ENCODE results near the gene ECT2. TPM values are rescaled to one million over a fixed set of nuclear protein-coding genes. Genes with fewer than 3 reads are reported as not detected.

Gene ECT2
- total RNA-seq, 1 experiment from 2014 or later: 145 TPM

GRCh38 chr3:172746475-172746874, 4.1 kb upstream of the ECT2 start:
- CTCF ChIA-PET: no interaction called here
- POLR2A ChIA-PET (ENCODE audit: unreplicated experiment): no interaction called here
- DNase-seq: peak in 1 of 2 experiments; percentile 54
- Histone ChIP-seq H3K36me3 (ENCODE audit: low read depth) (no peaks in the 10 kb centered on the region), H3K9me2 (ENCODE audit: insufficient read depth) (no peaks in the 10 kb centered on the region), H3K9me3 (ENCODE audit: insufficient read depth, low read depth) (no peaks in the 10 kb centered on the region), H2AFZ (peak overlapping the region; percentile 21; the same call in 1 of the 2 replicates), H3K27ac (peak overlapping the region; percentile 7; the same call in 1 of the 2 replicates), H3K4me2 (peak overlapping the region; percentile 23), H3K4me1 (replicated peaks; ENCODE audit: insufficient read depth) (peaks cover 43% of the 10 kb centered on the region), H3K27me3 (ENCODE audit: insufficient read depth, low read depth) (no peaks in the 10 kb centered on the region), H4K20me1 (ENCODE audit: insufficient read depth) (no peaks in the 10 kb centered on the region), H3F3A (ENCODE audit: insufficient read depth, low read depth) (peaks cover 26% of the 10 kb centered on the region), H3K4me3 (no peak overlapping the region), H3K79me2 (ENCODE audit: low read depth) (peaks cover 7% of the 10 kb centered on the region)
- no TSS peak for BruUV-seq (replicated peaks)
- intact Hi-C loops (cut with micrococcal nuclease; ENCODE audit: unreplicated experiment): no loop called here
- no peak for TF ChIP-seq EZH2 (IDR thresholded peaks at IDR 0.05; ENCODE audit: low read depth)
- TF ChIP-seq, protein P1, sequence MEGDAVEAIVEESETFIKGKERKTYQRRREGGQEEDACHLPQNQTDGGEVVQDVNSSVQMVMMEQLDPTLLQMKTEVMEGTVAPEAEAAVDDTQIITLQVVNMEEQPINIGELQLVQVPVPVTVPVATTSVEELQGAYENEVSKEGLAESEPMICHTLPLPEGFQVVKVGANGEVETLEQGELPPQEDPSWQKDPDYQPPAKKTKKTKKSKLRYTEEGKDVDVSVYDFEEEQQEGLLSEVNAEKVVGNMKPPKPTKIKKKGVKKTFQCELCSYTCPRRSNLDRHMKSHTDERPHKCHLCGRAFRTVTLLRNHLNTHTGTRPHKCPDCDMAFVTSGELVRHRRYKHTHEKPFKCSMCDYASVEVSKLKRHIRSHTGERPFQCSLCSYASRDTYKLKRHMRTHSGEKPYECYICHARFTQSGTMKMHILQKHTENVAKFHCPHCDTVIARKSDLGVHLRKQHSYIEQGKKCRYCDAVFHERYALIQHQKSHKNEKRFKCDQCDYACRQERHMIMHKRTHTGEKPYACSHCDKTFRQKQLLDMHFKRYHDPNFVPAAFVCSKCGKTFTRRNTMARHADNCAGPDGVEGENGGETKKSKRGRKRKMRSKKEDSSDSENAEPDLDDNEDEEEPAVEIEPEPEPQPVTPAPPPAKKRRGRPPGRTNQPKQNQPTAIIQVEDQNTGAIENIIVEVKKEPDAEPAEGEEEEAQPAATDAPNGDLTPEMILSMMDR (conservative IDR thresholded peaks at IDR 0.05): no peak

GRCh38 chr3:172749230-172749965, 1.1 kb upstream of the ECT2 start:
- CTCF ChIA-PET: interaction anchor here (0.5 to 3.3 kb wide), 13 partner anchors 22 to 1165 kb away, joined by 3 to 40 read pairs (median 5); partner anchors contain the start of gene NCEH1
- no TSS peak for BruUV-seq (replicated peaks)
- Histone ChIP-seq H3F3A (ENCODE audit: insufficient read depth, low read depth) (peaks cover 26% of the 10 kb centered on the region), H3K4me1 (replicated peaks; ENCODE audit: insufficient read depth) (peaks cover 72% of the 10 kb centered on the region), H3K36me3 (ENCODE audit: low read depth) (peaks cover 17% of the 10 kb centered on the region), H4K20me1 (ENCODE audit: insufficient read depth) (no peaks in the 10 kb centered on the region), H3K9me2 (ENCODE audit: insufficient read depth) (no peaks in the 10 kb centered on the region), H3K27ac (peak overlapping the region; percentile 98), H3K4me2 (peak overlapping the region; percentile 86), H3K27me3 (ENCODE audit: insufficient read depth, low read depth) (no peaks in the 10 kb centered on the region), H2AFZ (0 out of 2 replicates have a peak overlapping the region, but pooled peaks have one; percentile 2), H3K9me3 (ENCODE audit: insufficient read depth, low read depth) (no peaks in the 10 kb centered on the region), H3K79me2 (ENCODE audit: low read depth) (peaks cover 36% of the 10 kb centered on the region), H3K4me3 (peak overlapping the region; percentile 61)
- intact Hi-C loops (cut with micrococcal nuclease; ENCODE audit: unreplicated experiment): no loop called here
- TF ChIP-seq, protein P1 (conservative IDR thresholded peaks at IDR 0.05): no peak
- no peak for TF ChIP-seq EZH2 (IDR thresholded peaks at IDR 0.05; ENCODE audit: low read depth)
- DNase-seq: peak; percentile 69 to 96
- POLR2A ChIA-PET (ENCODE audit: unreplicated experiment): interaction anchor here (0.5 to 1.3 kb wide), 17 partner anchors 20 to 1787 kb away, joined by 3 to 25 read pairs (median 5); partner anchors contain the start of gene NCEH1

DNA sequence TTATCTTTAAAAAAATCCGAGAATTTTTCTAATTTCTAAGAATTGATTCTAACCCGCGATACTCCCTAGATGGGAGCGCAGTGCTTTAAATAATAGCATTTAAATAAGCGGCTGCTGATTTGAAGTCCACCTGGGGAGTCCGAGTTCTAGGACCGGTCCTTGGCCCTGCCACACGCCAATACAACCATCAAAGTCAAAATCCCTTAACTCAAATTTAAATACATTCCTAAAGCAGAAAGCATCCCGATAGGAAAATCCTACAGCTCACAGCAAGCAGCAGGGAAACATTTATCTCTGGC, 508 bp upstream of the ECT2 start:
- H3K9me2 ChIP-seq (ENCODE audit: insufficient read depth): no peaks in the 10 kb centered on the region
- H2AFZ ChIP-seq: no peak overlapping the region
- H3K4me2 ChIP-seq: peak overlapping the region; percentile 86
- BruUV-seq (replicated peaks): no TSS peak
- H4K20me1 ChIP-seq (ENCODE audit: insufficient read depth): no peaks in the 10 kb centered on the region
- peak overlapping the region; percentile 98 for H3K27ac ChIP-seq
- peaks cover 26% of the 10 kb centered on the region for H3F3A ChIP-seq (ENCODE audit: insufficient read depth, low read depth)
- H3K27me3 ChIP-seq (ENCODE audit: insufficient read depth, low read depth): no peaks in the 10 kb centered on the region
- no peak for TF ChIP-seq EZH2 (IDR thresholded peaks at IDR 0.05; ENCODE audit: low read depth)
- TF ChIP-seq, protein P1 (conservative IDR thresholded peaks at IDR 0.05): no peak
- H3K9me3 ChIP-seq (ENCODE audit: insufficient read depth, low read depth): no peaks in the 10 kb centered on the region
- peaks cover 74% of the 10 kb centered on the region for H3K4me1 ChIP-seq (replicated peaks; ENCODE audit: insufficient read depth)
- intact Hi-C loops (cut with micrococcal nuclease; ENCODE audit: unreplicated experiment): loop anchor here (1.0 to 5.0 kb wide), 13 partner anchors 28 to 1293 kb away; partner anchors contain the start of gene NCEH1
- ChIA-PET POLR2A (ENCODE audit: unreplicated experiment) (interaction anchor here (0.6 to 1.3 kb wide), 22 partner anchors 19 to 1829 kb away, joined by 3 to 25 read pairs (median 6); partner anchors contain the start of gene NCEH1), CTCF (interaction anchor here (0.5 to 3.3 kb wide), 20 partner anchors 21 to 1166 kb away, joined by 3 to 40 read pairs (median 3); partner anchors contain the start of gene NCEH1)
- peaks cover 23% of the 10 kb centered on the region for H3K36me3 ChIP-seq (ENCODE audit: low read depth)
- peak overlapping the region; percentile 61 for H3K4me3 ChIP-seq
- DNase-seq: no peak
- peaks cover 43% of the 10 kb centered on the region for H3K79me2 ChIP-seq (ENCODE audit: low read depth)
